ENCODE data around the gene ELFN1.
"Not testable (repeated sequence)": the region's sequence is repeated elsewhere in the genome, so short reads cannot be mapped to it uniquely, and the experiment has no call there.

Gene ELFN1

GRCh38 chr7:1757601-1758000 is 87.5 kb downstream of the ELFN1 start:
- no peak for DNase-seq (ENCODE audit: low spot score)

GRCh38 chr7:1758028-1758858 is 88.2 kb downstream of the ELFN1 start:
- DNase-seq (ENCODE audit: low spot score), result peak; percentile 71

GRCh38 chr7:1758859-1759521 is 88.9 kb downstream of the ELFN1 start:
- no peak for DNase-seq (ENCODE audit: low spot score)

- no peak for DNase-seq (ENCODE audit: low spot score)
Observed at GRCh38 chr7:1761097-1761496, 91.0 kb downstream of the ELFN1 start.

GRCh38 chr7:1761774-1762173 is 91.7 kb downstream of the ELFN1 start:
- DNase-seq (ENCODE audit: low spot score), result no peak

GRCh38 chr7:1762238-1762945 is 92.3 kb downstream of the ELFN1 start:
- no peak for DNase-seq (ENCODE audit: low spot score)

GRCh38 chr7:1763033-1763432 is 93.0 kb downstream of the ELFN1 start:
- no peak for DNase-seq (ENCODE audit: low spot score)

GRCh38 chr7:1763911-1764310 is 93.8 kb downstream of the ELFN1 start:
- not testable (repeated sequence) for DNase-seq (ENCODE audit: low spot score)

- DNase-seq (ENCODE audit: low spot score), result no peak
Observed at GRCh38 chr7:1765336-1765735, 95.3 kb downstream of the ELFN1 start.

GRCh38 chr7:1767524-1767923 is 97.4 kb downstream of the ELFN1 start:
- no peak for DNase-seq (ENCODE audit: low spot score)

GRCh38 chr7:1768832-1769231 is 98.8 kb downstream of the ELFN1 start:
- no peak for DNase-seq (ENCODE audit: low spot score)

- DNase-seq (ENCODE audit: low spot score), result no peak
Observed at GRCh38 chr7:1769286-1770200, 99.5 kb downstream of the ELFN1 start.

- no peak for DNase-seq (ENCODE audit: low spot score)
Observed at GRCh38 chr7:1770331-1770730, 100.3 kb downstream of the ELFN1 start.

- DNase-seq (ENCODE audit: low spot score), result no peak
Observed at GRCh38 chr7:1775389-1775788, 105.3 kb downstream of the ELFN1 start.

GRCh38 chr7:1777122-1777521 is 107.0 kb downstream of the ELFN1 start:
- no peak for DNase-seq (ENCODE audit: low spot score)

- no peak for DNase-seq (ENCODE audit: low spot score)
Observed at GRCh38 chr7:1779445-1779844, 109.4 kb downstream of the ELFN1 start.

GRCh38 chr7:1781369-1781768 is 111.3 kb downstream of the ELFN1 start:
- DNase-seq (ENCODE audit: low spot score), result no peak

- DNase-seq (ENCODE audit: low spot score), result no peak
Observed at GRCh38 chr7:1785839-1786238, 115.8 kb downstream of the ELFN1 start.

GRCh38 chr7:1787241-1787640 is 117.2 kb downstream of the ELFN1 start:
- DNase-seq (ENCODE audit: low spot score), result no peak

- DNase-seq (ENCODE audit: low spot score), result no peak
Observed at GRCh38 chr7:1787681-1788235, 117.7 kb downstream of the ELFN1 start.

- no peak for DNase-seq (ENCODE audit: low spot score)
Observed at GRCh38 chr7:1794888-1795542, 124.9 kb downstream of the ELFN1 start.
